ENCODE results near the gene RASD2. TPM values are rescaled to one million over a fixed set of nuclear protein-coding genes. Genes with fewer than 3 reads are reported as not detected.
"Not testable (repeated sequence)": the region's sequence is repeated elsewhere in the genome, so short reads cannot be mapped to it uniquely, and the experiment has no call there.

The RASD2 gene, protein sequence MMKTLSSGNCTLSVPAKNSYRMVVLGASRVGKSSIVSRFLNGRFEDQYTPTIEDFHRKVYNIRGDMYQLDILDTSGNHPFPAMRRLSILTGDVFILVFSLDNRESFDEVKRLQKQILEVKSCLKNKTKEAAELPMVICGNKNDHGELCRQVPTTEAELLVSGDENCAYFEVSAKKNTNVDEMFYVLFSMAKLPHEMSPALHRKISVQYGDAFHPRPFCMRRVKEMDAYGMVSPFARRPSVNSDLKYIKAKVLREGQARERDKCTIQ
- polyA plus RNA-seq (2013, experiment 1 of 2; ENCODE audit: insufficient read length): 1.3 TPM
- polyA plus RNA-seq (2013, experiment 2 of 2; ENCODE audit: insufficient read length): 3.3 TPM

DNA sequence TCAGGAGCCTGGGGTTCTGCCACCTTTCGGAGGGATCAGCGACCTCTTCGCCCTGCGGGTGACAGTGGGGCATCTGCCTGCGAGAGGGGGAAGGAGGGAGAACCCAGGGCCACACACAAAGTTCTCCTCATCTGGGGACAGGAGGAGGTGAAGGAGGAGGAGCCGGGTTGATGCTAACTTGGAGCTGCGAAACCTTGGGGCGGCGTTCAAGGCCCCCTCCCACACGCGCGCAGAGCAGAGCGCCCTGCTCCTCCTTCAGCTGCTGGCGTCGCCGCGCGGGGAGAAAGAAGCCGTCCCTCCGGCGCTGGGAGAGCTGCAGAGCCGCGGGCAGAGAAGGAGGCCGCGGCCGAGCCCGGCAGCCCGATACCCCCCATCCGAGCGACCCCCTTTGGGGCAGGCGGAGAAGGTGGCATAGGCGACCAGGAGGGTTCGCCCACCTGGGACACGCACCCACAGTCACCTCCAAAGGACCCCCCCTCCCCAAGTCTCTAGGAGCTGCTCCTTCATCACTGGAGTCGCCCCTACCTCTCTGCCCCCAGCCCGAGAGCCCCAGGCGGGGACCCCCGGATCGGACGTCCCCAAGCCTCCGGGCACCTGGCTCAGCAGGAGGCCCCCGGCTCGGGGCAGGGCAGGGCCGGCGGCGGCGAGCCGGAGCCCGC, at the start of gene RASD2:
RASD2 (plus strand) TSS at position 237 of the 659 bp plus-strand sequence. CDS start 5,979 bp downstream, outside the sequence.
- DNase-seq: peak; percentile 28

DNA sequence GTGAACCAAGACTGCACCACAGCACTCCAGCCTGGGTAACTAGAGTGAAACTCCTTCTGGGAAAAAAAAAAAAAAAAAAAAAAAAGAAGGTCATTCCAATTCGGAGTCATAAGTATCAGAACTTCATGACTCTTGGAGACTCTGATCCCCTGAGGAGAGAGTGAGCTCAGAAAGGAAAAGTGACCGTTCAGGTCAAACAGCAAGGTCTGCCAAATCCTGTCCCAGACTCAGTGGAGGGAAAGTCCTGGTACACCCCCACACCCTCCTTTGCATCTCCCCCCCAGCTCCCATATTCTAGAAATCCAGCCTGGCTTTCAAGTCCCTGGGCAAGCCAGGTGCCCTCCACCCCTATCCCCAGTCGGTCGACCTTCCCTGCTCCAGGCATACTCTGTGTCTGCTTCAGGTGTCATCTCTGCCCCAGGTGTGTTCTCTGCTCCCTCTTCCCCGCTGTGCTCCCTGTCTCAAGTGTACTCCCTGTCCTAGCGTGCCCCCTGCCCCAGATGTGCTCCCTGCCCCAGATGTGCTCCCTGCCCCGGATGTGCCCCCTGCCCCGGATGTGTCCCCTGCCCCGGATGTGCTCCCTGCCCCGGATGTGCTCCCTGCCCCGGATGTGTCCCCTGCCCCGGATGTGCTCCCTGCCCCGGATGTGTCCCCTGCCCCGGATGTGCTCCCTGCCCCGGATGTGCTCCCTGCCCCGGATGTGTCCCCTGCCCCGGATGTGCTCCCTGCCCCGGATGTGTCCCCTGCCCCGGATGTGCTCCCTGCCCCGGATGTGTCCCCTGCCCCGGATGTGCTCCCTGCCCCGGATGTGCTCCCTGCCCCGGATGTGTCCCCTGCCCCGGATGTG, 49.3 kb upstream of the RASD2 start:
- DNase-seq: not testable (repeated sequence)

- DNase-seq: no peak
Measured at GRCh38 chr22:35491908-35492380, 48.7 kb upstream of the RASD2 start.

DNA sequence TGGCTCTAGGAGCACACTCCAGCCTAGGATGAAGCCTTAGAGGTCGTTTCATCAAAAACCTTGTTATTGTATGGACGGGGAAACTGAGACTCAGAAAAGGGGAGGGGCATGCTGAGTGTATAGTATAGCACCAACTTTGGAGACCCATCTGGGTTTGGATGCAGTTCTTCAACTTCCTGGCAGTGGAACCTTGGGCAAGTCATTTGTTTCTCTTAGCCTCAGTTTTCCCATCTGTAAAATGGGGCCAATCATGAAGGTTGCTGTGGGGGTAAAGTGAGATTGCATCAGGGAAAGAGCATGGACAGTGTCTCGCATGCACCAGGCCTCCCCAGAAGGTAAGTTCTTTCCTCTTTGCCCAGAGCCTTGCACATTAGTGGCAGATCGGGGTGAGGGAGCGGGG, 47.6 kb upstream of the RASD2 start:
- DNase-seq: no peak

- not testable (repeated sequence) for DNase-seq
Measured at GRCh38 chr22:35495711-35496110, 44.9 kb upstream of the RASD2 start.

DNA sequence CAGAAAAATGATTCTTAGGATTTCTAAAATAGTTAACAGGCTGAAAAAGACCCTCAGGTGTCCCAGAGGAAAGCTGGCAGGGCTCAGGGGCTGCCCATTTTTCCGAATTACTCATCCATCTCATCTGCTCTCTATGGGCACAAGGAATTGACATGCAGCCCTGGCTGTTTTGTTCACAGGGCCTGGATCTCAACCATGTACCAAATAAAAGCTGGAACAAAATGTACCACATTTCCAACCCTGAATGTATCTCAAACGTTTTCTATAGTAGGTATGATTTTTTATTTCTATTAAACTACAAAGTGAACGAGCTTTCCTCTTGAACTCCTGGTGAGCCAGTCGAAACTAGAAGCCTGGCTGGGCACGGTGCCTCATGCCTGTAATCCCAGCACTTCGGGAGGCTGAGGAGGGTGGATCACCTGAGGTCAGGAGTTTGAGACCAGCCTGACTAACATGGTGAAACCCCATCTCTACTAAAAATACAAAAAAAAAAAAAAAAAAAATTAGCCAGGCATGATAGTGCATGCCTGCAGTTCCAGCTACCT, 43.8 kb upstream of the RASD2 start:
- DNase-seq: no peak

- no peak for DNase-seq
Measured at GRCh38 chr22:35498026-35498800, 42.4 kb upstream of the RASD2 start.

DNA sequence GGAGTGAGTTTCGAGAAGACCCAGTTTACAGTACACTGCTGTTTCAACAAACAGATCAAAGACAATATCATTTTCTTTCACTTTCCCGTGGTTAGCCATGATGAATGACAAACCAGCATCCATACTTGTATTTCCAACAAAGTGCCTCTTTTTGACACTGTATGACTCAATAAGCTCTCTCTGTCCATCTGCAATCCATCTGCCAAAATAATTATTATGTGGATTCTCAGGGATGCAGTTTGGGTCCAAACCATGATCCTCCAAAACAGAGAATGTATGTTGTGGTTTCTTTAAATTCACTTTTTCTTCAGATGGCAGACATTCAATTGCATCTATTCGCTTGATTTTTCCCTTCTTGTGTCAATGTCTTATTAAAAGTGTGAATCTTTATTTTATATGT, 37.8 kb upstream of the RASD2 start:
- no peak for DNase-seq

DNA sequence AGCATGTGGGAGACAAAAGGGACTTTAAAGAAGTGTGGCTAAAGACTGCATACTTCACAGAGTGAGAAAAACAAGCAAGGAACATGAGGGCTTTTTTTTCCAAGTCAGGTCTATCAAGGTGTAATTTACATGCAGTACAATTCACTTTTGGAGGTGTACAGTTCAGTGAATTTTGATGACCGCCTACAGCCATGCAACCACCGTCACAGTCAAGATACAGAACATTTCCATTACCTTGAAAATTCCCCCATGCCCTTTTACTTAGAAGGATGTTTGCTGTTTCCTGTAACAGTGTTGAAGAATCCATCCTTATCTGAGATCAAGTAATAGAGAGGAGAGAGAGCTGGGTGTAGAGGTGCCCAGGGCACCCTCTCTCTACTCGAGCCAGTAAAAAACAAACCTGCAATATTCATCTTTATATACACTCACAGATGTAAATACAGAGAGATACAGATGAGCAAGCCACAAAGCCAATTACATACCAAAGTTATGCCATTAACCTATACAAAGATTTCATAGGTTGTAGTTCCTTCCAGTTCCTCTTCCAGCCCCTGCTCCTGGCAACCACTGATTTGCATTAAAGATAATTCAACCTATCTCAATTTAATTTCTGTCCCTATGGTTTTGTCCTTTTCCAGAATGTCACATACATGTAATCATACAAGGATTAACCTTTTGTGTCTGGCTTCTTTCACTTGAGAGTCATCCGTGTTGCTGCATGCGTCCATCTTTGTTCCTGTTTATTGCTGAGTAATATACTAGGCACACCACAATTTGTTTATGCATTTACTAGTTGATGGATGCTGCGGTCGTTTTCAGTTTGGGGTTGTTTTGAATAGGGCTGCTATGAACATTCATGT, 35.0 kb upstream of the RASD2 start:
- no peak for DNase-seq

- no peak for DNase-seq
Measured at GRCh38 chr22:35506259-35506570, 34.4 kb upstream of the RASD2 start.

- DNase-seq: not testable (repeated sequence)
Measured at GRCh38 chr22:35507851-35508250, 32.8 kb upstream of the RASD2 start.

DNA sequence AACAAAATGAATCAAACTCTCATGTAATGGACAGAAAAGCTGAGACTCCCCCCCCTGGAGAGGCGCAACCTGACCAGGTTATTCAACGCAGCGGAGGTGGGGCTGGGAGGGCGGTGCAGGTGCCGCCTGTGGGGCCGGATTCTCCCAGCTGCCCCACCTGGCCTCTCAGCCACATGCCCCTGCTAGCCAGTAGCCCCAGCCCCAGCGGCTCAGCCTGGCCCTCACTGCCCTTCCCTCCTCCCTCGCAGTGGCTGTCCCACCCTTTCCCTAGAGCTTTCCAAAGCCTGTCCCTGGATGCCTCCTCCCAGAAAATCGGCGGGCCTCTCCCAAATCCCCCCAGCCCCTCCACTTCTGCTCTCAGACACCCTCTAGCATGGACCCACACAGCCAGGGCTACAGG, 31.2 kb upstream of the RASD2 start:
- DNase-seq: no peak

GRCh38 chr22:35509960-35510359, 30.7 kb upstream of the RASD2 start:
- DNase-seq: no peak

DNA sequence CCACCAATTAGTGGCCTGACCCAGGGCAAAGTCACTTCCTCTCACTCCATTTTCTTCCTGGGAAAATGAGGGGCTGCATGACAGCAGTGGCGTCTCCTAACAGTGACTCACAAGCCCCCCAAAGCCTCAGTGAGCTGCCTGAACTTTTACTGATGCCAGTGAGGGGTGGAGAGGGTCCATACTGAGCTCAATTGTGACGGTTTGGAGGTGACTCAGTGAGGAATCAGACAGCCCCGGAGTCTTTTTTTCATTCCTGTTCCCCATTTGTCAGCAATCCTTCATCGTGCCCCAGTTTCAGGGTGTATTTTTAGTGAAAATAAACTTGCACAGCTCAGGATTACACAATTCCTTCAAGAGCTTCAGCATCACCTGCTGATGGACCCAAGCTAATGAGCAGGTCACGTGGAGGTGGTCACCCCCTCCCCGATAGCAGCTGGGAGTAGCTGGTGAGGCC, 30.1 kb upstream of the RASD2 start:
- DNase-seq: peak; percentile 15

DNA sequence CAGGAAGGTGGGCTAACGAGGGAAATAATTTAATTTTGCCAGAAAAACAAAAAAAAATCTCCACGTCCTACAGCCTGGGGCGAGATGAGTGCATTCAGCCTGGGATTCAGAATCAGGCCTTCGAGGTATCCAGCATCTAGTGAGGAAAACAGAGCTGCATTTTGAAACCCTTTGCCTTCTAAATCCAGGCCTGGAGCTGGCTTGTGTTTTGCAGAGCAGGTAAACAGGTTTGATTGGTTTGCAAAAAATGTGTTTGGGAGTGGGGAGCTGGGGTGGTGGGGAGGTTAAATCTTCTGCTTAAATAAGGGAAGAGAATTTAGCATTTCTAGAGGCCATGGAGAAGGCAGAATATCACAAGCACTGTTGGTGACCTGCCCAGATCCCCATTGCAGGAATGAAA, 29.7 kb upstream of the RASD2 start:
- DNase-seq: no peak

DNA sequence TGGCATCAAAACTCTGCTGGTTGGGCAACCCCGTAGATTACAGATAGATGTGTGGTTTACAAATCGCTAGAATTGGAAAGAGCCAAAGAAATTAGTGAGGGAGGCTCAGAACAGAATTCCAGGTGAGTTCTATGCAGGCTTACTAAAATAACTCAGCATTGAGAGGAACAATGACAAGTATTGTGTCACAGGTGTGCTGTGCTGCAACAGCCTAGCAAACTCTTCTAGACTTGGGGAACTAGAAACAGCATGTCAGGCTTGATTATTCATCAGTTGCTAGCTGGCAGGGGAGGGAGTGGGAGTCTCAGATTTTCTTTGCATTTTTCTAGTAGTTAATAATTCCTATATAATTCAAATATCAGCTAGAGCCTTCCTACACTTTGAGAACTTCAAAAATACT, 26.3 kb upstream of the RASD2 start:
- DNase-seq: no peak

- DNase-seq: not testable (repeated sequence)
Measured at GRCh38 chr22:35515952-35516351, 24.7 kb upstream of the RASD2 start.

DNA sequence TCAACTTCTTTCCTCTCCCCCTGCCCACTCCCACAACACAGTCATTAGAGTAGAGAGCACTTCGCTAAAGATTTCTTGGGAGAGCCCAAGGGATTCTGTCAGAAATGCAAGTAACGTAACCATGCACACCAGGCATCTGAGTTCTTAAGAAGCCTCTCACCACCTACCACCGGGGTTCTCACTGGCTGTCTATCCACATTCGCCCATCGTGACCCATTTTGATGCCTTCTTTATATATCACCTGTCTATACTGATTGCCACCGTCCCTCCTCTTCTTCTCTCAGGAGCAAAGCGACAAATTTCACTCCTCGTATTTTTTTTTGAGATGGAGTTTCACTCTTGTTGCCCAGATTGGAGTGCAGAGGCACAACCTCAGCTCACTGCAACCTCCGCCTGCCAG, 23.9 kb upstream of the RASD2 start:
- no peak for DNase-seq

- no peak for DNase-seq
Measured at GRCh38 chr22:35517207-35517606, 23.4 kb upstream of the RASD2 start.

DNA sequence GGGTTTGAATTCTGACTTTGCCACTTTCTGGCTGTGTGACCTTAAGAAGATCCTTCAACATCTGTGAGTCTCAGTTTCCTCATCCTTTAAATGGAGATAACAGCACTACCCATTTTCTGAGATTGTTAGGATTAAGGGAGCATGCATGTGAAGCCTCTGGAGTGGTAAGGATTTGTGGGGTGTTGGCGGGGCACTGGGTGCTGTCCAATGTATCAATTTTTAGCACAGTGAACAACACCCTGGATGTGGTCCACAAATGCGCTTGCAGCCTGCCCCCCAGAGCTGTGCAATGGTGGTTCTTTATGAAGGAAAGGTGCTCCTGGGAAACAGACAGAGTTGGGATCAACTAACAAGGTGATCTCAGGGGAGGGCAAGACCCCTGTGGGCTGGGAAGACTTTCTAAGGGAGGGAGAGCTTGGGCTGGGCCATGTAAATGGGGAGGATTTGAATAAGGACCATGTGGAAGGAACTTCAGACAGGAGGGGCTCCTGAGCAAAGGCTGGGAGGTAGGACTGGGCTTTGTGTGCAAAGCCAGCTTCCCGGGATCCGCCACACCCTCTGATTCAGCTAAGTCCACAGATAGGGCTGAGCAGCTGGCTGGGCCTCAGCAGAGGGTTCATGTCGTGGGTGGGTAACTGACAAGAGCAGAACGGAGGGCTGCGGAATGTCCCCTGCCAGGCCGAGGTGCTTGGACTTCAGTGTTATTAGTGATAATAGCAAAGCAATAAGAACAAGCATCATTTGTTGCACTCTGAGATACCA, 22.7 kb upstream of the RASD2 start:
- DNase-seq: no peak

Measured in fibroblast of skin of back (primary cell).